Spleen (tissue), 7 donors: ENCODE data around the gene ATF7IP2.

Source experiments
- CTCF ChIP-seq, 11 experiments: fragments of 200-600 bp in 7 of 11; fragments of 450-650 bp in 4 of 11; sonication (generic) in 4 of 11; IDR thresholded peaks in 8 of 11; conservative IDR thresholded peaks in 3 of 11; 1 replicate in 7 of 11; 2 replicates in 4 of 11; pipeline versions ENCODE4 v1.4.0 to v1.8.0; 2016 to 2021; ENCODE audit warnings: antibody characterized with exemption in 11 of 11, inconsistent platforms in 4 of 11, mild to moderate bottlenecking in 1 of 11
- POLR2A ChIP-seq, 3 donors: fragments of 450-650 bp; IDR thresholded peaks; one replicate each; pipeline ENCODE4 v1.5.1; 2017; ENCODE audit warnings: antibody characterized with exemption in 3 of 3, mild to moderate bottlenecking in 1 of 3
- POLR2AphosphoS5 ChIP-seq, 3 donors: sonication (generic); formaldehyde crosslinking; IDR thresholded peaks; one replicate each; pipeline ENCODE4 v1.5.1; 2017; ENCODE audit warnings: antibody characterized with exemption in 3 of 3
- donor health status: DM: no; HTN: no; CAD: no; lungs with moderate emphysema.
- donor health status: DM: no; HTN: no; CAD: no.
- donor health status: DM: no; HTN: no; CAD: no.

GRCh38 chr16:10519929-10520868 is 134.3 kb downstream of the ATF7IP2 start:
- no peak for TF ChIP-seq POLR2A (IDR thresholded peaks at IDR 0.05)
- TF ChIP-seq POLR2AphosphoS5 (IDR thresholded peaks at IDR 0.05): no peak
- TF ChIP-seq CTCF (IDR thresholded peaks at IDR 0.05 in 8 of 11, conservative IDR thresholded peaks at IDR 0.05 in 3 of 11): no peak
